ENCODE data around the gene PAK4.

PAK4 gene

GRCh38 chr19:39160523-39160861 is 34.9 kb downstream of the PAK4 start:
- peak; percentile 24 for ATAC-seq (ENCODE audit: low read depth)
- H3K27ac ChIP-seq (ENCODE audit: poor library complexity, severe bottlenecking): peak overlapping the region; percentile 52

GRCh38 chr19:39160889-39161672 is 35.5 kb downstream of the PAK4 start:
- Histone ChIP-seq H3K4me3 (ENCODE audit: severe bottlenecking) (no peak overlapping the region), H3K4me1 (ENCODE audit: insufficient read depth, poor library complexity, severe bottlenecking) (peaks cover 15% of the 10 kb centered on the region), H3K27me3 (ENCODE audit: insufficient read depth, poor library complexity, severe bottlenecking) (no peaks in the 10 kb centered on the region), H3K9me3 (ENCODE audit: severe bottlenecking) (no peaks in the 10 kb centered on the region), H3K27ac (ENCODE audit: poor library complexity, severe bottlenecking) (peak overlapping the region; percentile 52), H3K36me3 (ENCODE audit: low read depth) (no peaks in the 10 kb centered on the region)
- DNase-seq (ENCODE audit: low spot score): peak; percentile 68
- TF ChIP-seq CTCF (IDR thresholded peaks at IDR 0.05; ENCODE audit: poor library complexity, severe bottlenecking): no peak
- peak; percentile 72 for ATAC-seq (ENCODE audit: low read depth)

More at GRCh38 chr19:39160523-39160861, 34.9 kb downstream of the PAK4 start:
- Histone ChIP-seq H3K27me3 (ENCODE audit: insufficient read depth, poor library complexity, severe bottlenecking) (no peaks in the 10 kb centered on the region), H3K4me1 (ENCODE audit: insufficient read depth, poor library complexity, severe bottlenecking) (peaks cover 16% of the 10 kb centered on the region), H3K36me3 (ENCODE audit: low read depth) (no peaks in the 10 kb centered on the region), H3K9me3 (ENCODE audit: severe bottlenecking) (no peaks in the 10 kb centered on the region), H3K4me3 (ENCODE audit: severe bottlenecking) (no peak overlapping the region)
- no peak for TF ChIP-seq CTCF (IDR thresholded peaks at IDR 0.05; ENCODE audit: poor library complexity, severe bottlenecking)
- peak; percentile 39 for DNase-seq (ENCODE audit: low spot score)

GRCh38 chr19:39162441-39163043 is 37.0 kb downstream of the PAK4 start:
- H3K27ac ChIP-seq (ENCODE audit: poor library complexity, severe bottlenecking): no peak overlapping the region
- no peaks in the 10 kb centered on the region for H3K9me3 ChIP-seq (ENCODE audit: severe bottlenecking)
- no peak overlapping the region for H3K4me3 ChIP-seq (ENCODE audit: severe bottlenecking)
- H3K36me3 ChIP-seq (ENCODE audit: low read depth): no peaks in the 10 kb centered on the region
- TF ChIP-seq CTCF (IDR thresholded peaks at IDR 0.05; ENCODE audit: poor library complexity, severe bottlenecking): no peak
- DNase-seq (ENCODE audit: low spot score): no peak
- ATAC-seq (ENCODE audit: low read depth): no peak
- no peaks in the 10 kb centered on the region for H3K27me3 ChIP-seq (ENCODE audit: insufficient read depth, poor library complexity, severe bottlenecking)
- H3K4me1 ChIP-seq (ENCODE audit: insufficient read depth, poor library complexity, severe bottlenecking): peaks cover 27% of the 10 kb centered on the region

GRCh38 chr19:39163621-39164020 is 38.0 kb downstream of the PAK4 start:
- Histone ChIP-seq H3K27ac (ENCODE audit: poor library complexity, severe bottlenecking) (no peak overlapping the region), H3K27me3 (ENCODE audit: insufficient read depth, poor library complexity, severe bottlenecking) (no peaks in the 10 kb centered on the region), H3K36me3 (ENCODE audit: low read depth) (no peaks in the 10 kb centered on the region), H3K9me3 (ENCODE audit: severe bottlenecking) (no peaks in the 10 kb centered on the region), H3K4me1 (ENCODE audit: insufficient read depth, poor library complexity, severe bottlenecking) (peaks cover 29% of the 10 kb centered on the region), H3K4me3 (ENCODE audit: severe bottlenecking) (no peak overlapping the region)
- ATAC-seq (ENCODE audit: low read depth): no peak
- no peak for TF ChIP-seq CTCF (IDR thresholded peaks at IDR 0.05; ENCODE audit: poor library complexity, severe bottlenecking)
- no peak for DNase-seq (ENCODE audit: low spot score)

GRCh38 chr19:39164289-39164688 is 38.7 kb downstream of the PAK4 start:
- H3K4me3 ChIP-seq (ENCODE audit: severe bottlenecking): no peak overlapping the region
- no peaks in the 10 kb centered on the region for H3K27me3 ChIP-seq (ENCODE audit: insufficient read depth, poor library complexity, severe bottlenecking)
- DNase-seq (ENCODE audit: low spot score) (no peak), ATAC-seq (ENCODE audit: low read depth) (no peak)
- H3K9me3 ChIP-seq (ENCODE audit: severe bottlenecking): no peaks in the 10 kb centered on the region
- TF ChIP-seq CTCF (IDR thresholded peaks at IDR 0.05; ENCODE audit: poor library complexity, severe bottlenecking): no peak
- H3K4me1 ChIP-seq (ENCODE audit: insufficient read depth, poor library complexity, severe bottlenecking): peaks cover 29% of the 10 kb centered on the region
- no peaks in the 10 kb centered on the region for H3K36me3 ChIP-seq (ENCODE audit: low read depth)
- no peak overlapping the region for H3K27ac ChIP-seq (ENCODE audit: poor library complexity, severe bottlenecking)

Measured in RWPE2 (cell line).